Right lobe of liver (tissue), 4 donors: Measurements from ENCODE around the gene KIF12.
"Not testable (repeated sequence)": the region's sequence is repeated elsewhere in the genome, so short reads cannot be mapped to it uniquely, and the experiment has no call there.

Source experiments
- CTCF ChIP-seq, 4 donors: fragments of 200-600 bp in 3 of 4; fragments of 450-650 bp in 1 of 4; IDR thresholded peaks; one replicate each; pipeline versions ENCODE4 v1.5.1 to v1.8.0; 2016 to 2022; ENCODE audit warnings: antibody characterized with exemption in 4 of 4, mild to moderate bottlenecking in 2 of 4
- POLR2A ChIP-seq: fragments of 450-650 bp; IDR thresholded peaks from one replicate; pipeline ENCODE4 v1.6.1; 2017; ENCODE audit warnings: antibody characterized with exemption, mild to moderate bottlenecking
- donor health status: DM: no; HTN: no; CAD: no.
- donor health status: DM: no; HTN: no; CAD: no.
- donor health status: DM: no; HTN: yes; CAD: no.

- not testable (repeated sequence) for TF ChIP-seq CTCF (IDR thresholded peaks at IDR 0.05); POLR2A
Measured at GRCh38 chr9:114082763-114083412, 16.2 kb downstream of the KIF12 start.
